ENCODE data around the gene CSRNP3. TPM values are rescaled to one million over a fixed set of nuclear protein-coding genes. Genes with fewer than 3 reads are reported as not detected.

The CSRNP3 gene
- total RNA-seq, 1 experiment from 2014 or later, result 0.05 TPM

- no peak for TF ChIP-seq CBX3 (IDR thresholded peaks at IDR 0.05; ENCODE audit: low read depth)
- no peak for TF ChIP-seq ATF3 (IDR thresholded peaks at IDR 0.05)
- no peak for TF ChIP-seq POLR2A (IDR thresholded peaks at IDR 0.05; ENCODE audit: borderline replicate concordance, extremely low read depth, insufficient read depth, insufficient read length)
- no peak for TF ChIP-seq SRF (IDR thresholded peaks at IDR 0.05; ENCODE audit: low read depth)
- TF ChIP-seq ZBTB33 (IDR thresholded peaks at IDR 0.05; ENCODE audit: extremely low read depth, insufficient replicate concordance, low read length), result no peak
- no peak for TF ChIP-seq POLR2AphosphoS5 (IDR thresholded peaks at IDR 0.05; ENCODE audit: low read depth, low read length)
- TF ChIP-seq EGR1 (IDR thresholded peaks at IDR 0.05; ENCODE audit: low read depth), result no peak
Observed at GRCh38 chr2:165494573-165494972, 25.1 kb downstream of the CSRNP3 start (continued).

- no peak overlapping the region for H2AFZ ChIP-seq (ENCODE audit: low read depth, low read length, poor library complexity, severe bottlenecking)
- ChIA-PET RAD21 (ENCODE audit: low non-redundant PET in 1 of 2, low total read pairs in 2 of 2, uncharacterized antibody in 2 of 2, unreplicated experiment in 2 of 2) (no interaction called here), CTCF (no interaction called here), POLR2A (no interaction called here)
- no peak overlapping the region for H3K27ac ChIP-seq (ENCODE audit: low read depth, low read length)
- intact Hi-C loops (cut with micrococcal nuclease), result no loop called here
- no peak for ATAC-seq
- no peak overlapping the region for H3K9ac ChIP-seq (ENCODE audit: low read length)
- DNase-seq (ENCODE audit: low read depth, low spot score), result no peak
- no peaks in the 10 kb centered on the region for H3K36me3 ChIP-seq (ENCODE audit: control insufficient read depth in 1 of 2, insufficient read depth in 2 of 2, low read length in 2 of 2)
- no peaks in the 10 kb centered on the region for H4K20me1 ChIP-seq (ENCODE audit: insufficient read depth)
- no peaks in the 10 kb centered on the region for H3K4me1 ChIP-seq (ENCODE audit: control insufficient read depth in 1 of 2, insufficient read depth in 2 of 2, low read length in 2 of 2)
- no peak overlapping the region for H3K4me3 ChIP-seq (replicated peaks in 1 of 2; ENCODE audit: low read depth in 1 of 2, low read length in 2 of 2)
- H3K79me2 ChIP-seq (ENCODE audit: insufficient read depth, low read length), result no peaks in the 10 kb centered on the region
- 0 out of 2 replicates have a peak, but pooled peaks cover 6% of the 10 kb centered on the region for H3K27me3 ChIP-seq (ENCODE audit: insufficient read depth, low read length)
- no TSS peak for BruUV-seq (replicated peaks)
- no peaks in the 10 kb centered on the region for H3K9me2 ChIP-seq (ENCODE audit: insufficient read depth)
- H3K4me2 ChIP-seq (ENCODE audit: low read length), result no peak overlapping the region
- no peaks in the 10 kb centered on the region for H3K9me3 ChIP-seq (ENCODE audit: control insufficient read depth in 1 of 2, insufficient read depth in 1 of 2, low read depth in 1 of 2, low read length in 2 of 2)
- no peak for TF ChIP-seq POLR2A (IDR thresholded peaks at IDR 0.05; ENCODE audit: borderline replicate concordance, extremely low read depth, insufficient read depth, insufficient read length)
- TF ChIP-seq REST (IDR thresholded peaks at IDR 0.05; ENCODE audit: low read depth), result no peak
- TF ChIP-seq SIN3A (IDR thresholded peaks at IDR 0.05; ENCODE audit: low read depth), result no peak
- TF ChIP-seq ELF1 (IDR thresholded peaks at IDR 0.05; ENCODE audit: borderline replicate concordance, low read depth), result no peak
- no peak for TF ChIP-seq CTCF (IDR thresholded peaks at IDR 0.05 in 2 of 3, conservative IDR thresholded peaks at IDR 0.05 in 1 of 3; ENCODE audit: borderline replicate concordance in 1 of 3, insufficient read depth in 1 of 3, low read depth in 2 of 3, low read length in 2 of 3)
- TF ChIP-seq TCF7L2 (IDR thresholded peaks at IDR 0.05; ENCODE audit: borderline replicate concordance, extremely low read depth, insufficient read depth, insufficient read length), result no peak
- TF ChIP-seq RAD21 (IDR thresholded peaks at IDR 0.05; ENCODE audit: low read depth), result no peak
- TF ChIP-seq ZNF274 (IDR thresholded peaks at IDR 0.05; ENCODE audit: low read depth, low read length), result no peak
- no peak for TF ChIP-seq SRF (IDR thresholded peaks at IDR 0.05; ENCODE audit: low read depth)
- no peak for TF ChIP-seq YY1 (IDR thresholded peaks at IDR 0.05; ENCODE audit: extremely low read depth, insufficient replicate concordance, low read depth, low read length)
- TF ChIP-seq SP1 (IDR thresholded peaks at IDR 0.05; ENCODE audit: low read depth), result no peak
- TF ChIP-seq EZH2phosphoT487 (IDR thresholded peaks at IDR 0.05; ENCODE audit: borderline replicate concordance), result no peak
- TF ChIP-seq ZFX (IDR thresholded peaks at IDR 0.05), result no peak
Observed at GRCh38 chr2:165497659-165498317, 28.3 kb downstream of the CSRNP3 start.
